ENCODE results near the gene IGSF6.
A peak's percentile ranks its signal among the peaks of the same experiment; 100 is the strongest.
"Not testable (repeated sequence)": the region's sequence is repeated elsewhere in the genome, so short reads cannot be mapped to it uniquely, and the experiment has no call there.

IGSF6 gene

GRCh38 chr16:21651515-21651914 is 893 bp downstream of the IGSF6 start:
- no peak for DNase-seq

- DNase-seq = no peak
These were observed 1.9 kb downstream of the IGSF6 start for GRCh38 chr16:21650521-21650920.

- DNase-seq = not testable (repeated sequence)
These were observed 2.5 kb downstream of the IGSF6 start for GRCh38 chr16:21649826-21650406.

- no peak for DNase-seq
These were observed 4.7 kb downstream of the IGSF6 start for GRCh38 chr16:21647562-21648164.

- peak; percentile 61 to 71 for DNase-seq
These were observed 5.5 kb downstream of the IGSF6 start for GRCh38 chr16:21646721-21647561.

- no peak for DNase-seq
These were observed 6.3 kb downstream of the IGSF6 start for GRCh38 chr16:21646091-21646490.

GRCh38 chr16:21645261-21645721 is 7.1 kb downstream of the IGSF6 start:
- peak in 1 of 2 experiments; percentile 12 for DNase-seq

GRCh38 chr16:21644674-21645073 is 7.7 kb downstream of the IGSF6 start:
- no peak for DNase-seq

GRCh38 chr16:21643785-21644184 is 8.6 kb downstream of the IGSF6 start:
- DNase-seq = no peak

- DNase-seq = no peak
These were observed 9.5 kb downstream of the IGSF6 start for GRCh38 chr16:21642861-21643260.

- DNase-seq = no peak
These were observed 10.5 kb downstream of the IGSF6 start for GRCh38 chr16:21641916-21642315.

GRCh38 chr16:21639493-21639892 is 12.9 kb downstream of the IGSF6 start:
- no peak for DNase-seq

- no peak for DNase-seq
These were observed 13.8 kb downstream of the IGSF6 start for GRCh38 chr16:21638573-21638975.

GRCh38 chr16:21637032-21637968 is 15.1 kb downstream of the IGSF6 start:
- DNase-seq = no peak

- not testable (repeated sequence) for DNase-seq
These were observed 16.7 kb downstream of the IGSF6 start for GRCh38 chr16:21635694-21636093.

- DNase-seq = no peak
These were observed 18.2 kb downstream of the IGSF6 start for GRCh38 chr16:21634216-21634615.

GRCh38 chr16:21631951-21632575 is 20.3 kb downstream of the IGSF6 start:
- DNase-seq = not testable (repeated sequence)

- not testable (repeated sequence) for DNase-seq
These were observed 21.0 kb downstream of the IGSF6 start for GRCh38 chr16:21631376-21631775.

- not testable (repeated sequence) for DNase-seq
These were observed 21.5 kb downstream of the IGSF6 start for GRCh38 chr16:21630866-21631265.

GRCh38 chr16:21629616-21630539 is 22.5 kb downstream of the IGSF6 start:
- not testable (repeated sequence) for DNase-seq

GRCh38 chr16:21628772-21629171 is 23.6 kb downstream of the IGSF6 start:
- no peak for DNase-seq

Measured in activated CD4-positive, alpha-beta T cell treated with anti-CD3 and anti-CD28 coated beads, Interleukin-2, amount 50 U/mL, for 4 hours (primary cell).